HG03108 (cell line): Measurements from ENCODE around the gene FOXP2.

Source experiments
- ATAC-seq: cut with Tn5 transposase; IDR thresholded peaks from one replicate; pipeline ENCODE4 v1.9.1; 2021; ENCODE audit warnings: moderate library complexity; ENCODE audit not compliant: unreplicated experiment

FOXP2 gene

GRCh38 chr7:114649689-114650088 is 235.1 kb downstream of the FOXP2 start:
- no peak for ATAC-seq

- no peak for ATAC-seq
These were observed 235.9 kb downstream of the FOXP2 start for GRCh38 chr7:114650491-114650890.

- no peak for ATAC-seq
These were observed 237.4 kb downstream of the FOXP2 start for GRCh38 chr7:114652041-114652440.

- ATAC-seq, result no peak
These were observed 238.9 kb downstream of the FOXP2 start for GRCh38 chr7:114653364-114654088.

GRCh38 chr7:114656466-114656865 is 241.9 kb downstream of the FOXP2 start:
- no peak for ATAC-seq

- ATAC-seq, result no peak
These were observed 242.7 kb downstream of the FOXP2 start for GRCh38 chr7:114657279-114657678.

GRCh38 chr7:114658216-114658615 is 243.6 kb downstream of the FOXP2 start:
- no peak for ATAC-seq

GRCh38 chr7:114659409-114660125 is 245.0 kb downstream of the FOXP2 start:
- no peak for ATAC-seq

- no peak for ATAC-seq
These were observed 245.5 kb downstream of the FOXP2 start for GRCh38 chr7:114660126-114660486.

- no peak for ATAC-seq
These were observed 246.1 kb downstream of the FOXP2 start for GRCh38 chr7:114660753-114661152.

- no peak for ATAC-seq
These were observed 247.5 kb downstream of the FOXP2 start for GRCh38 chr7:114662002-114662677.

GRCh38 chr7:114663502-114663901 is 248.9 kb downstream of the FOXP2 start:
- ATAC-seq, result no peak

GRCh38 chr7:114670676-114671075 is 256.1 kb downstream of the FOXP2 start:
- no peak for ATAC-seq

- ATAC-seq, result no peak
These were observed 257.0 kb downstream of the FOXP2 start for GRCh38 chr7:114671563-114672123.

- ATAC-seq, result no peak
These were observed 263.5 kb downstream of the FOXP2 start for GRCh38 chr7:114678116-114678515.

- no peak for ATAC-seq
These were observed 272.6 kb downstream of the FOXP2 start for GRCh38 chr7:114687238-114687637.

- no peak for ATAC-seq
These were observed 273.9 kb downstream of the FOXP2 start for GRCh38 chr7:114688443-114689055.

- no peak for ATAC-seq
These were observed 274.8 kb downstream of the FOXP2 start for GRCh38 chr7:114689406-114689805.

- no peak for ATAC-seq
These were observed 277.0 kb downstream of the FOXP2 start for GRCh38 chr7:114691605-114692004.

GRCh38 chr7:114695182-114695581 is 280.6 kb downstream of the FOXP2 start:
- ATAC-seq, result no peak

GRCh38 chr7:114700247-114700928 is 285.8 kb downstream of the FOXP2 start:
- no peak for ATAC-seq
